SU-DHL-6 (cell line): ENCODE measurements around the gene ABHD8.
"Not testable (repeated sequence)": the region's sequence is repeated elsewhere in the genome, so short reads cannot be mapped to it uniquely, and the experiment has no call there.

Source experiments
- H2AFZ ChIP-seq: fragments of 200-600 bp; sonication (generic); 2 replicates; pipeline ENCODE4 v1.6.1; 2014; ENCODE audit warnings: low read depth, mild to moderate bottlenecking, moderate library complexity, mixed read lengths, antibody characterized with exemption, low read length; ENCODE audit not compliant: severe bottlenecking
- H3F3A ChIP-seq: fragments of 200-600 bp; shearing (Covaris generic); 2 replicates; pipeline ENCODE4 v1.6.0; 2016; ENCODE audit warnings: antibody characterized with exemption, mild to moderate bottlenecking; ENCODE audit not compliant: insufficient read depth
- H3K27ac ChIP-seq: fragments of 200-600 bp; sonication (generic); 2 replicates; pipeline ENCODE4 v1.5.1; 2016; ENCODE audit warnings: low read depth, mild to moderate bottlenecking, low read length, moderate library complexity, mixed read lengths
- H3K27me3 ChIP-seq: fragments of 200-600 bp; sonication (generic), shearing (Covaris generic); 2 replicates; pipeline ENCODE4 v1.6.0; 2014; ENCODE audit warnings: mild to moderate bottlenecking, low read length
- H3K36me3 ChIP-seq: fragments of 200-600 bp; sonication (generic); 2 replicates; pipeline ENCODE4 v1.6.1; 2014; ENCODE audit warnings: mild to moderate bottlenecking, low read length, mixed read lengths
- H3K4me2 ChIP-seq: fragments of 300-600, 200-600 bp; shearing (Covaris generic), sonication (generic); 2 replicates; pipeline ENCODE4 v1.6.0; 2014; ENCODE audit warnings: low read length, low read depth, mild to moderate bottlenecking; ENCODE audit not compliant: poor library complexity, severe bottlenecking
- H3K4me3 ChIP-seq: fragments of 200-600 bp; sonication (generic); 2 replicates; pipeline ENCODE4 v1.5.1; 2014; ENCODE audit warnings: antibody characterized with exemption, low read length, mild to moderate bottlenecking, mixed read lengths; ENCODE audit not compliant: insufficient read depth, poor library complexity, severe bottlenecking
- H3K79me2 ChIP-seq: fragments of 200-600 bp; sonication (generic); 2 replicates; pipeline ENCODE4 v1.6.1; 2014; ENCODE audit warnings: mild to moderate bottlenecking, low read length, moderate library complexity; ENCODE audit not compliant: insufficient read depth
- H3K9ac ChIP-seq: fragments of 200-600 bp; sonication (generic); 2 replicates; pipeline ENCODE4 v1.7.0; 2014; ENCODE audit warnings: mild to moderate bottlenecking, low read length
- H3K9me2 ChIP-seq: fragments of 200-600 bp; sonication (generic); replicated peaks from 2 replicates; pipeline ENCODE4 v1.6.1; 2014; ENCODE audit warnings: low read length; ENCODE audit not compliant: insufficient read depth
- H3K9me3 ChIP-seq: fragments of 200-600 bp; sonication (generic); 2 replicates; pipeline ENCODE4 v1.6.1; 2014; ENCODE audit warnings: low read length, mixed read lengths; ENCODE audit not compliant: insufficient read depth
- H4K20me1 ChIP-seq: fragments of 200-600 bp; sonication (generic); 2 replicates; pipeline ENCODE4 v1.6.1; 2014; ENCODE audit warnings: low read depth, mild to moderate bottlenecking, antibody characterized with exemption, low read length, moderate library complexity, mixed read lengths
- EZH2phosphoT487 ChIP-seq: fragments of 200-600 bp; sonication (generic), shearing (Covaris generic); conservative IDR thresholded peaks from 2 replicates; pipeline ENCODE4 v1.6.1; 2018; ENCODE audit warnings: mild to moderate bottlenecking, antibody characterized with exemption, low read length, moderate library complexity, mixed read lengths
- TF ChIP-seq, protein P1 (sequence below): fragments of 200-600 bp; sonication (generic); IDR thresholded peaks from one replicate; pipeline ENCODE4 v1.5.1; 2017; ENCODE audit warnings: antibody characterized with exemption, mild to moderate bottlenecking, low read length, moderate library complexity; ENCODE audit not compliant: insufficient read depth, poor library complexity, severe bottlenecking

ABHD8 gene

GRCh38 chr19:17296273-17296672, 7.0 kb downstream of the ABHD8 start:
- Histone ChIP-seq H3F3A (no peaks in the 10 kb centered on the region; the same call in 1 of the 2 replicates), H3K4me3 (no peak overlapping the region), H3K4me2 (no peak overlapping the region), H3K9ac (no peak overlapping the region), H4K20me1 (no peaks in the 10 kb centered on the region), H3K27ac (no peak overlapping the region), H3K9me3 (no peaks in the 10 kb centered on the region), H3K9me2 (no peaks in the 10 kb centered on the region), H2AFZ (no peak overlapping the region), H3K27me3 (no peaks in the 10 kb centered on the region), H3K79me2 (peaks cover 4% of the 10 kb centered on the region), H3K36me3 (peaks cover 4% of the 10 kb centered on the region; the same call in 1 of the 2 replicates)
- TF ChIP-seq, protein P1, sequence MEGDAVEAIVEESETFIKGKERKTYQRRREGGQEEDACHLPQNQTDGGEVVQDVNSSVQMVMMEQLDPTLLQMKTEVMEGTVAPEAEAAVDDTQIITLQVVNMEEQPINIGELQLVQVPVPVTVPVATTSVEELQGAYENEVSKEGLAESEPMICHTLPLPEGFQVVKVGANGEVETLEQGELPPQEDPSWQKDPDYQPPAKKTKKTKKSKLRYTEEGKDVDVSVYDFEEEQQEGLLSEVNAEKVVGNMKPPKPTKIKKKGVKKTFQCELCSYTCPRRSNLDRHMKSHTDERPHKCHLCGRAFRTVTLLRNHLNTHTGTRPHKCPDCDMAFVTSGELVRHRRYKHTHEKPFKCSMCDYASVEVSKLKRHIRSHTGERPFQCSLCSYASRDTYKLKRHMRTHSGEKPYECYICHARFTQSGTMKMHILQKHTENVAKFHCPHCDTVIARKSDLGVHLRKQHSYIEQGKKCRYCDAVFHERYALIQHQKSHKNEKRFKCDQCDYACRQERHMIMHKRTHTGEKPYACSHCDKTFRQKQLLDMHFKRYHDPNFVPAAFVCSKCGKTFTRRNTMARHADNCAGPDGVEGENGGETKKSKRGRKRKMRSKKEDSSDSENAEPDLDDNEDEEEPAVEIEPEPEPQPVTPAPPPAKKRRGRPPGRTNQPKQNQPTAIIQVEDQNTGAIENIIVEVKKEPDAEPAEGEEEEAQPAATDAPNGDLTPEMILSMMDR, result no peak
- TF ChIP-seq EZH2phosphoT487, result no peak

- not testable (repeated sequence) for H4K20me1 ChIP-seq, H3K27me3 ChIP-seq, H3K4me2 ChIP-seq, H3K4me3 ChIP-seq, H3K9ac ChIP-seq, H3K9me2 ChIP-seq, H3K36me3 ChIP-seq, H3K9me3 ChIP-seq, H3F3A ChIP-seq, H3K27ac ChIP-seq, H2AFZ ChIP-seq, H3K79me2 ChIP-seq
These were observed 7.7 kb downstream of the ABHD8 start for GRCh38 chr19:17295551-17295950.

DNA sequence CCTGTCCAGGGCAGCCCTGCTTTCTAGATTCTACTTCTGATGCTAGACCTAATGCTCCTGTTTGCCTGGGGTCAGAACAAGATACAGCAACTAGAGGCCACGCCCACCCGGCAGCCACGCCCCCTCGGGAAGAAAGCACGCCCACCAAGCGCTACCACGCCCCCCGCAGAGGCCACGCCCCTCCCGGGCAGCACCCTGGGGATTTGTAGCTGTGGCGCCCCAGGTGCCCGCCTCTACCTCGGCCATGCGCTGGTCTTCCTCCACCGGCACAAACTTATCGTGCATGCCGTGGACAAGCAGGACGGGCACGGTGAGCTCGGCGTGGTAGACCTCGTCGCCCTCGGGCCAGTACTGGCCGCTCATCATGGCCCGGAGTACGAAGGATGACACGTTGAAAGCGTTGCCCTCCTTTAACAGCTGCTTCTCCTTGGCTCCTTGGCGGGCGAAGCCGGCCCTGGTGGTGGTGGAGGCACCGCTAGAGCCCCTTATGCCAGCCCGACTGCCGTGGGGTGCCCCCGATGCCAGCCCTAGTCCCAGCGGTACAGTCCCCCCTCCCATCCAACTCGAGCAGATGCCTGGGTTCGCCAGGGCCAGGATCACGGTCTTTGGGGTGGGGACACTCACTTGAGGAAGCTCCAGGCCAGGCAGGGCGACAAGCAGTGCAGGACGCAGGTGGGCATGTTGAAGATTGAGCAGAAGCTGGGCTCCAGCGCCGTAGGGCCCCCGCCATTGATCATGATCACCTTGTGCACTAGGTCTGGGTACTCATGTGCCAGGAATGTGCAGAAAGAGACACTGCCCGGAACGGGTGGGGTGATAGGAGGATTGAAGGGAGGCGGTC, 9.0 kb downstream of the ABHD8 start:
- Histone ChIP-seq H3K27ac (no peak overlapping the region), H3K4me2 (no peak overlapping the region), H3K36me3 (peaks cover 4% of the 10 kb centered on the region; the same call in 1 of the 2 replicates)

GRCh38 chr19:17293605-17294004, 9.6 kb downstream of the ABHD8 start:
- Histone ChIP-seq H3K9ac (no peak overlapping the region), H3K36me3 (peaks cover 4% of the 10 kb centered on the region; the same call in 1 of the 2 replicates), H3K79me2 (peaks cover 4% of the 10 kb centered on the region), H3K4me2 (peak overlapping the region; percentile 71), H3K9me3 (no peaks in the 10 kb centered on the region), H4K20me1 (no peaks in the 10 kb centered on the region), H3K4me3 (no peak overlapping the region), H3K27ac (no peak overlapping the region), H3K27me3 (no peaks in the 10 kb centered on the region), H3K9me2 (no peaks in the 10 kb centered on the region), H2AFZ (no peak overlapping the region), H3F3A (peaks cover 4% of the 10 kb centered on the region; the same call in 1 of the 2 replicates)
- no peak for TF ChIP-seq EZH2phosphoT487
- TF ChIP-seq, protein P1, result no peak

More for the DNA sequence above, 9.0 kb downstream of the ABHD8 start:
- Histone ChIP-seq H4K20me1 (no peaks in the 10 kb centered on the region), H3K4me3 (no peak overlapping the region), H3K27me3 (no peaks in the 10 kb centered on the region), H3K79me2 (peaks cover 4% of the 10 kb centered on the region), H3K9me3 (no peaks in the 10 kb centered on the region), H3K9ac (no peak overlapping the region), H3K9me2 (no peaks in the 10 kb centered on the region), H2AFZ (no peak overlapping the region), H3F3A (peaks cover 4% of the 10 kb centered on the region; the same call in 1 of the 2 replicates)
- TF ChIP-seq EZH2phosphoT487, result no peak
- TF ChIP-seq, protein P1, result no peak
